ENCODE measurements around the gene CPA5.

GRCh38 chr7:130387628-130388403 lies 43.2 kb downstream of the CPA5 start:
- no peak for TF ChIP-seq CTCF (IDR thresholded peaks at IDR 0.05)
- TF ChIP-seq POLR2AphosphoS5 (IDR thresholded peaks at IDR 0.05), result no peak
- TF ChIP-seq EP300 (IDR thresholded peaks at IDR 0.05), result no peak

Data from upper lobe of left lung (tissue), 4 donors.